Neural progenitor cell (in vitro differentiated cells): ENCODE results near the gene SMPD4. TPM values are rescaled to one million over a fixed set of nuclear protein-coding genes. Genes with fewer than 3 reads are reported as not detected.
A peak's percentile ranks its signal among the peaks of the same experiment; 100 is the strongest.
"Not testable (repeated sequence)": the region's sequence is repeated elsewhere in the genome, so short reads cannot be mapped to it uniquely, and the experiment has no call there.

Experiments
- DNase-seq: peaks from one replicate; pipeline ENCODE4 v3.0.0-alpha.2; 2016; ENCODE audit warnings: low spot score
- H2AFZ ChIP-seq: fragments of 200-600 bp; sonication (generic); replicated peaks from 2 replicates; pipeline ENCODE4 v1.6.1; 2016; ENCODE audit warnings: antibody characterized with exemption
- H3F3A ChIP-seq: fragments of 200-600 bp; sonication (generic); 2 replicates; pipeline ENCODE4 v1.6.1; 2016; ENCODE audit warnings: antibody characterized with exemption, low read depth
- H3K27ac ChIP-seq: fragments of 200-600 bp; sonication (generic); 2 replicates; pipeline ENCODE4 v1.5.1; 2016; ENCODE audit warnings: mild to moderate bottlenecking
- H3K27me3 ChIP-seq: fragments of 200-600 bp; sonication (generic); 2 replicates; pipeline ENCODE4 v1.6.1; 2016; ENCODE audit warnings: mild to moderate bottlenecking, moderate library complexity
- H3K36me3 ChIP-seq: fragments of 200-600 bp; sonication (generic); 2 replicates; pipeline ENCODE4 v1.5.1; 2016
- H3K4me1 ChIP-seq: fragments of 200-600 bp; sonication (generic); 2 replicates; pipeline ENCODE4 v1.6.1; 2016; ENCODE audit warnings: mixed run types
- H3K4me2 ChIP-seq: fragments of 200-600 bp; sonication (generic); 2 replicates; pipeline ENCODE4 v1.6.1; 2016
- H3K4me3 ChIP-seq: fragments of 200-600 bp; sonication (generic); 2 replicates; pipeline ENCODE4 v1.5.1; 2016
- H3K79me2 ChIP-seq: fragments of 200-600 bp; sonication (generic); 2 replicates; pipeline ENCODE4 v1.6.1; 2016; ENCODE audit warnings: low read depth
- H3K9ac ChIP-seq: fragments of 200-600 bp; sonication (generic); 2 replicates; pipeline ENCODE4 v1.6.1; 2016
- H3K9me3 ChIP-seq: fragments of 200-600 bp; sonication (generic); 2 replicates; pipeline ENCODE4 v1.5.1; 2016; ENCODE audit warnings: low read depth
- H4K20me1 ChIP-seq: fragments of 200-600 bp; sonication (generic); 2 replicates; pipeline ENCODE4 v1.6.1; 2016; ENCODE audit warnings: low read depth
- H3K27ac Mint-ChIP-seq: 3 replicates; pipeline ENCODE4 v1.8.0; 2021; ENCODE audit warnings: mixed read lengths
- H3K27me3 Mint-ChIP-seq: 2 replicates; pipeline ENCODE4 v1.8.0; 2022; ENCODE audit warnings: low read depth, mild to moderate bottlenecking, inconsistent platforms, moderate library complexity, mixed read lengths; ENCODE audit not compliant: insufficient read depth
- H3K36me3 Mint-ChIP-seq: 3 replicates; pipeline ENCODE4 v1.8.0; 2021; ENCODE audit warnings: mixed read lengths
- H3K4me1 Mint-ChIP-seq: 3 replicates; pipeline ENCODE4 v1.8.0; 2021; ENCODE audit warnings: mixed read lengths
- H3K4me3 Mint-ChIP-seq: 3 replicates; pipeline ENCODE4 v1.8.0; 2021; ENCODE audit warnings: mild to moderate bottlenecking, moderate library complexity, mixed read lengths
- H3K9me3 Mint-ChIP-seq: 3 replicates; pipeline ENCODE4 v1.8.0; 2020; ENCODE audit warnings: mixed read lengths
- total RNA-seq: library from RNA; depleted of rRNA; stranded (reverse); fragments of >200 nt; gene quantifications from 2 replicates; pipeline ENCODE4 v1.2.3, GENCODE V29; 2015; ENCODE audit warnings: low replicate concordance

SMPD4 gene
- total RNA-seq, 1 donor from 2014 or later = 23.6 TPM

DNA sequence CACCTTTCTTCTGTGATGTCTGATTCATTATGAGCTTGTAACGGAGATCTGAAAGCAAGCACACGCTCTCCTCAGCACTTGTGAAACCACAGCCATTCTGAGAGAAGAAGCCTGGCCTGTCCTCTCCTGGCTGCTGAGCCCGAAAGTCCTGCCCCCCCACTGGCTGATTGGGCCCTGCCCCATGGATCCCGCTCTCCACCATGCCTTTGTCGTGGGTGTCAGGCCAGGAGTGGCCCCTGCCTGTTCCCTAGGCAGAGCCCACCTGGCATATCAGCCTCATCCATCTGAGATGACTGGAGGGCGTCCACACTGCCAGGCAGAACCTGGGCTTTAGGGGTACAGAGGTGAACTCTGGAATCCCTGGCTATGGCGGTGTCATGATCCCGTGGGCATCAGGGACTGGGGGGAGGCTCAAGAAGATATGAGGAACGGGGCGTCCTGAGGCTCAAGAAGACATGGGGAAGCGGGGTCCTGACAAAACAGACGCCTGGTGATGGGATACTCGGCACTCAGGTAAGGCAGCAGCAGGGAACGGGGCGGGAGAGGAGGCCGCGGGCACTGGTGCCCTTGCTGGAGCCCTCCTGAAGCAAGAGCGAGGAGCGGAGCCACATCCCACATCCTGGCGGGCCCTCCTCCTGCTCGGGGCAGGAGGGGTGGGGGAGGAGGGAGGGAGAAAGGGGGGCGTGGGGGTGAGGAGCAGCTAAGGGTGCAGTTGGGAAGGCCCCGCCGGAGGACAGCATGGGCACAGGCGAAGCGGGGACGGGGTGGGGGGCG is 37.9 kb downstream of the SMPD4 start:
- H3K9me3 ChIP-seq, H3K27me3 Mint-ChIP-seq, H3K9ac ChIP-seq, H3K36me3 Mint-ChIP-seq, H3K27me3 ChIP-seq, H3K79me2 ChIP-seq, H3K27ac ChIP-seq, H3K4me1 Mint-ChIP-seq, H3K9me3 Mint-ChIP-seq, H2AFZ ChIP-seq, H3K36me3 ChIP-seq, H3K4me1 ChIP-seq: not testable (repeated sequence)
- Histone ChIP-seq H3K4me2 (peak overlapping the region; percentile 74), H3F3A (peaks cover 21% of the 10 kb centered on the region), H3K4me3 (peak overlapping the region; percentile 53), H4K20me1 (peaks cover 38% of the 10 kb centered on the region)
- peak; percentile 44 for DNase-seq
- Mint-ChIP-seq H3K27ac (peak overlapping the region; percentile 95), H3K4me3 (peak overlapping the region; percentile 83)

GRCh38 chr2:130142396-130143265 is 38.8 kb downstream of the SMPD4 start:
- H3K36me3 Mint-ChIP-seq, DNase-seq, H3K9ac ChIP-seq, H2AFZ ChIP-seq, H3K36me3 ChIP-seq, H3K27me3 ChIP-seq, H3K79me2 ChIP-seq, H3K4me1 Mint-ChIP-seq, H3K4me3 ChIP-seq, H3K27ac Mint-ChIP-seq, H3K27me3 Mint-ChIP-seq, H3K4me2 ChIP-seq, H3K9me3 ChIP-seq, H3K9me3 Mint-ChIP-seq, H3K27ac ChIP-seq, H3K4me1 ChIP-seq: not testable (repeated sequence)
- Histone ChIP-seq H3F3A (peaks cover 21% of the 10 kb centered on the region), H4K20me1 (peaks cover 38% of the 10 kb centered on the region)
- H3K4me3 Mint-ChIP-seq = peak overlapping the region; percentile 79

- H3K79me2 ChIP-seq, H3K4me3 Mint-ChIP-seq, H3K36me3 Mint-ChIP-seq, H2AFZ ChIP-seq, H3K36me3 ChIP-seq, H3K27ac Mint-ChIP-seq, H3K4me3 ChIP-seq, H3K4me2 ChIP-seq, H3K4me1 ChIP-seq, H3K27me3 Mint-ChIP-seq, H3K9ac ChIP-seq, H3K9me3 ChIP-seq, H3K4me1 Mint-ChIP-seq, H3K27ac ChIP-seq, DNase-seq, H3K9me3 Mint-ChIP-seq, H3K27me3 ChIP-seq: not testable (repeated sequence)
- H4K20me1 ChIP-seq = peaks cover 38% of the 10 kb centered on the region
- peaks cover 21% of the 10 kb centered on the region for H3F3A ChIP-seq
These were observed 39.6 kb downstream of the SMPD4 start for GRCh38 chr2:130141645-130142370.

DNA sequence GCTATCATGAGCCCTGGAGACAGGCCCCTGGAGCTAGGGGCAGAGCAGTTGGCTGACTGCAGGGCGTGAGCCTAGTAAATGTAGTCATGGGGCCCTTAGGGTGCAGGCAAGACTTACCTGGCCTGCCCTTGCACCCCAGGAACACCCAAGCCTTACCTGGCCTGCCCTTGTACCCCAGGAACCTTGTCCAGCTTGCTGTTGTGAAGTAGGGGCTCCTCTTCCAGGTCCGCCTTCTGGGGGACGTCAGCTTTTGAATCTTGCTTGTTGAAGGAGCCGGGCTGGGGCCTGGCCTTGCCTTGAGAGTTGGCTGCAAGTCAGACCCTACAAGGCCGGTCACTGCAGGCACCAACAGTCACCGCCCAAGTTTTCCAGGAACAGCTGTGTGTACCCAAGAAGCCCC is 40.4 kb downstream of the SMPD4 start:
- H3K27ac ChIP-seq, H3K27me3 Mint-ChIP-seq, H2AFZ ChIP-seq, H3K4me1 Mint-ChIP-seq, H3K27me3 ChIP-seq, H3K9me3 Mint-ChIP-seq, H3K4me1 ChIP-seq, DNase-seq, H3K36me3 ChIP-seq, H3K4me3 ChIP-seq, H3K4me3 Mint-ChIP-seq, H3K9ac ChIP-seq, H3K27ac Mint-ChIP-seq, H3K36me3 Mint-ChIP-seq, H3K9me3 ChIP-seq, H3K4me2 ChIP-seq, H3K79me2 ChIP-seq: not testable (repeated sequence)
- peaks cover 35% of the 10 kb centered on the region for H4K20me1 ChIP-seq
- H3F3A ChIP-seq = peaks cover 19% of the 10 kb centered on the region

DNA sequence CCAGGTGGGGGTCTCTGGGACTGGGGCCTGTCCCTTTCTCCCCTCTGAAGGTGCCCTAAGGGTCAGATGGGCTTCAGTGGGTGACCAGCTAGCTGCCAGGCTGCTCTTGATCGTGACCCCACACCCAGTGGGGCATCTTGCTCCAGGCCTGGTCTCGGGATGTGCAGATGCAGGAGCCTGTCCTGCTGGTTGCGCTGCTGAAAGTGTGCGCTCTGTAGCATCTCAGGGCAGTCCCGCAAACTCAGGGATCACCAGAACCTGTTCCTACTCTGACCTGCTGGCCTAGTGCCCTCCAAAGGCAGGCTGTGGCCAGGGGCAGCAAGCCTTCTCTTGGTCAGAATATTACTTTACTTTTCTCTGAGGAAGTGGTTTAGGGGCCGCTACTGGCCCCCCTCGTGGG is 40.9 kb downstream of the SMPD4 start:
- not testable (repeated sequence) for H3K4me2 ChIP-seq, H3K27ac Mint-ChIP-seq, H2AFZ ChIP-seq, H3K9me3 ChIP-seq, H3K9ac ChIP-seq, DNase-seq, H3K9me3 Mint-ChIP-seq, H3K4me3 Mint-ChIP-seq, H3K27me3 Mint-ChIP-seq, H3K27ac ChIP-seq, H3K36me3 ChIP-seq, H3K4me3 ChIP-seq, H3K36me3 Mint-ChIP-seq, H3K4me1 ChIP-seq, H3K4me1 Mint-ChIP-seq, H3K79me2 ChIP-seq, H3K27me3 ChIP-seq
- H4K20me1 ChIP-seq = peaks cover 36% of the 10 kb centered on the region
- peaks cover 17% of the 10 kb centered on the region for H3F3A ChIP-seq

DNA sequence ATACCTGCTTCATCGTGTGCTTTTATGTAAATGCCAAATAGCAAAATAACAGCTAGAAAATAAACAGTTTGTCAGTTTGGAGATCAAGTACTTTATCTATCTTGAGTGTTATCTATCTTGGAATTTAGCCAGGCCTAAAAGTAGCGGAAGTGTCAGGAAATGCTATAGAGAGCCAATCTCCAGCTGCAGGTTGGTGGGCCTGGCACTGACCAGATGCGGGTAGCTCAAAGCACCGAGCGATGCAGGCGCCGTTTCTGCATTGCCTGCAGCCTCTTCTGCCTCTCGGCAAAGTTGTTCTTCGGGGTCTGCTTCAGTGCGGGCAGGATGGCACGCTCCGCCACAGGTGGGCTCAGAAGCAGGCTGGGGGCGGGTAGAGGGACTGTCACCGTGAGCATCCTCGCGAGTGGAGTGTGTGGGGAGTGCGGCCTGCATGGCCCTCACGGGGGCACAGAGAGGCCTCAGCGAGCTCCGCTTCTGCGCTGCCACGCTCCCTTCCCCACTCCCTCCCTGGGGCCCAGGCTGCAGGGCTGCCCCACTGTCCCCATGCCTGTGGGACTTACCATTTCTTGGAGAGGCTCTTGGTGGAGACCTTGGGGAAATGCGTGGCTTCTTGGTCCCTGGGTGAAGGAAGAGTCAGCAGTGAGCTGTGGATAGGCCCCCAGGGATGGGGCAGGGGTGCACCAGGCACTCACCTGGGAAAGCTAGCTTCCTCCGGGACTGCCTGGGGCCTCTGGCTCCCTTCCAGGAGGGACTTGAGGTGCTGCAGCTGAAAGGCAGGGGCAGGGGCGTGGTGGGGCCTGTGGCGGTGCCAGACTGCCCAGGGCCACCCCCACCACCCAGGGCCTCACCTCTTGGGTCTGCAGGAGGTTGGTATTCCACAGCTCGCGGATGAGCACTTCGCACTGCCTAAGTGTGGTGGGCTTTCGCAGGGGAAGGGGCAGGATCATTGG is 41.8 kb downstream of the SMPD4 start:
- H3K36me3 ChIP-seq, H3K27me3 Mint-ChIP-seq, H3K4me1 Mint-ChIP-seq, DNase-seq, H3K27ac Mint-ChIP-seq, H3K36me3 Mint-ChIP-seq, H3K4me2 ChIP-seq, H3K27me3 ChIP-seq, H3K4me3 Mint-ChIP-seq, H3K4me1 ChIP-seq, H3K9me3 ChIP-seq, H3K9ac ChIP-seq, H3K9me3 Mint-ChIP-seq, H3K27ac ChIP-seq, H2AFZ ChIP-seq, H3K4me3 ChIP-seq: not testable (repeated sequence)
- H4K20me1 ChIP-seq = peaks cover 37% of the 10 kb centered on the region
- peaks cover 11% of the 10 kb centered on the region for H3F3A ChIP-seq
- peaks cover 19% of the 10 kb centered on the region for H3K79me2 ChIP-seq

DNA sequence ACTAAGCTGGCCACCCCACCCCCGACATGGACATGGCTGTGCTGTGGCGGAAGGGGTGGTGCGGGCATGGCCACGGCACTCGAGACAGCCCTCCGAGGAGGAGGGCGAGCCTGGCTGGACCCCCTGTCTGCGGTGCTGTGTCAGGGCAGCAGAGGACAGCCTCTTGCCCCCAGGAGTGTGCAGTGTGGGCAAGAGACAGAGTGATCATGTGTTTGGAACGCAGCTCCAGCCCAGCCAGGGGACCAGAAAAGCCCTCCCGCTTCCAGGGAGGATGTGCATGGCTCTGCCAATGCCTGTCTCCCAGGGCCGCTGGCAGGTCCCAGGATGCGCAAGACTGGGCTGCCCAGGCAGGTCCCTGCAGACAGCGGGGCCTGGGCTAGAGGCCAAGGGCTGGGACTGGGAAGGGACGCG is 42.6 kb downstream of the SMPD4 start:
- not testable (repeated sequence) for H3K27ac ChIP-seq, H3K4me3 ChIP-seq, H3K4me2 ChIP-seq, H3K4me1 Mint-ChIP-seq, H3K27me3 Mint-ChIP-seq, H2AFZ ChIP-seq, DNase-seq, H3K9me3 ChIP-seq, H3K36me3 ChIP-seq, H3K27ac Mint-ChIP-seq, H3F3A ChIP-seq, H3K9me3 Mint-ChIP-seq, H3K36me3 Mint-ChIP-seq, H3K4me1 ChIP-seq, H3K9ac ChIP-seq, H3K4me3 Mint-ChIP-seq, H3K27me3 ChIP-seq
- H3K79me2 ChIP-seq = peaks cover 26% of the 10 kb centered on the region
- H4K20me1 ChIP-seq = peaks cover 32% of the 10 kb centered on the region
